ENCODE results near the gene PGAP3.

PGAP3 gene

GRCh38 chr17:39660397-39661385 is 27.2 kb downstream of the PGAP3 start:
- H3K4me3 Mint-ChIP-seq = no peak overlapping the region
- H3K27ac Mint-ChIP-seq = no peak overlapping the region
- peaks cover 13% of the 10 kb centered on the region for H3K36me3 Mint-ChIP-seq (ENCODE audit: insufficient read depth)

DNA sequence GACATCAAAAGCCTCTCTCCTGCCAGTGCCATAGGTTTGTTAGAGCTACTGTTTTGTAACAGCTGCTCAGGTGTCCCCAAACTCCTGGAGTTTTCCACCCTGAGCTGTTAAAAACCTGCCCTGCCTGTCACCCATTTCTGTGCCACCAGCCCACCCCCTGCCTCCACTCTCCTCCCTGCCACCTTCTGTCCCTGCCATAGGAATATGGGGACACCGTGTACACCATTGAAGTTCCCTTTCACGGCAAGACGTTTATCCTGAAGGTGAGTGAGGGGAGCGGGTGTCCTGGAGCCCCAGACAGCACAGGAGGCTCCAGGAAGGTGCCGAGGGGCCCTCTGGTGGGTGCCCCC is 27.9 kb downstream of the PGAP3 start:
- Mint-ChIP-seq H3K27ac (no peak overlapping the region), H3K4me3 (no peak overlapping the region), H3K36me3 (ENCODE audit: insufficient read depth) (peaks cover 19% of the 10 kb centered on the region), H3K4me1 (ENCODE audit: low read depth in 2 of 2) (peaks cover 3 to 7% of the 10 kb centered on the region in 2 donors), H3K9me3 (no peaks in the 10 kb centered on the region), H3K27me3 (no peaks in the 10 kb centered on the region)
- ATAC-seq (replicated peaks) (no peak), DNase-seq (no peak)

More at GRCh38 chr17:39660397-39661385, 27.2 kb downstream of the PGAP3 start:
- ATAC-seq (replicated peaks) (no peak), DNase-seq (no peak)
- Mint-ChIP-seq H3K4me1 (ENCODE audit: low read depth in 2 of 2) (peaks cover under 1 to 6% of the 10 kb centered on the region in 2 donors), H3K9me3 (no peaks in the 10 kb centered on the region), H3K27me3 (no peaks in the 10 kb centered on the region)

DNA sequence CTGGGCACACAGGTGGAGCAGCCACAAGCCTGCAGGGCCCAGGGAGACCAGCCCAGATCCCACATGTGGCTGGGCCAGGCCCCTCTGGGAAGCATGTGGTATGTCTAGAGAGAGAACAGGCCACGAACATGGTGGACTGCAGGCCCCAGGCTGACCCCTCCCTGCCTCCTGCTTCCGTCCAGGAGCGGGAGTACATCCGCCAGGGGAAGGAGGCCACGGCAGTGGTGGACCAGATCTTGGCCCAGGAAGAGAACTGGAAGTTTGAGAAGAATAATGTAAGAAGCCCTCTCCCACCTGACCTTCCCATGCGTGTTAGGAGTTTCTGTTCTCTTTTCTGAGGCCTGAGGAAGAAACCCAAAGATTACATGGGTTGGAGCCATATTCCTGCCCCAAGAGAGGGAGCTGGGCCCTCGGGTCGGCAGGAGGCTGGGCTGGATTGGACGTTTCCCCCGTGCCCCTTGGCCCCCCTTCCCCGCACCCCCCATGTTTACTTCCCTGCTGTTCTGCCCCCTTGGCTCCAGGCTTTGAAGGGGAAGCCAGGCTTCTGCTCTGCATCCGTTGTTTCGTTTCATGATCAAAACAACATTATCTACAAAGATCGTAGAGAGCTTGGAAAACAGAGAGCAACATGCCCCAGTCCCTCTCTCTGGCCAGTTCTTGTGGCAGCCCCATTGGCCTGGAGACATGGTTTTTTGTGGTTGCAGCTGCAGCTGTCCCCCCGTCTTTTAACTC is 28.4 kb downstream of the PGAP3 start:
- no peaks in the 10 kb centered on the region for H3K9me3 Mint-ChIP-seq
- no peaks in the 10 kb centered on the region for H3K27me3 Mint-ChIP-seq
- no peak for ATAC-seq (replicated peaks)
- no peak for DNase-seq
- H3K4me3 Mint-ChIP-seq = no peak overlapping the region
- H3K27ac Mint-ChIP-seq = no peak overlapping the region
- H3K4me1 Mint-ChIP-seq (ENCODE audit: low read depth in 2 of 2) = peaks cover 3 to 7% of the 10 kb centered on the region in 2 donors
- H3K36me3 Mint-ChIP-seq (ENCODE audit: insufficient read depth) = peaks cover 16% of the 10 kb centered on the region

DNA sequence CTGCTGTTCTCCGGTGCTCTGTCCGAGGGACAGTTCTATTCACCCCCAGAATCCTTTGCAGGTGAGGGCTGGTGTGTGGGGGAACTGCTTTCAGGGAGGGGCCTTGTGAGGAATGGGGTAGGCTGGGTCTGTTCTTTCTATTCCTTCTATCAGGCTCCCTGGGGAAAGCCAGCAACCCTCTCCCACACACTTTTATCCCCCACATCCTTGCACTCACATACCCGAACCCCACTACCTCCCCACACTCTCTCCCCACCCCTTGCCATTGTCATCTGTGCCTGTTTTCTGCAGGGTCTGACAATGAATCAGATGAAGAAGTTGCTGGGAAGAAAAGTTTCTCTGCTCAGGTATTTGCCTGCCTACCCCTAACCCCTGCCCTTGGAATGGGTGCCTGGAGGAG is 29.1 kb downstream of the PGAP3 start:
- peaks cover 7% of the 10 kb centered on the region in 2 donors for H3K4me1 Mint-ChIP-seq (ENCODE audit: low read depth in 2 of 2)
- no peak for ATAC-seq (replicated peaks)
- H3K36me3 Mint-ChIP-seq (ENCODE audit: insufficient read depth) = peaks cover 16% of the 10 kb centered on the region
- DNase-seq = no peak
- H3K9me3 Mint-ChIP-seq = no peaks in the 10 kb centered on the region
- no peak overlapping the region for H3K4me3 Mint-ChIP-seq
- H3K27me3 Mint-ChIP-seq = no peaks in the 10 kb centered on the region
- no peak overlapping the region for H3K27ac Mint-ChIP-seq

DNA sequence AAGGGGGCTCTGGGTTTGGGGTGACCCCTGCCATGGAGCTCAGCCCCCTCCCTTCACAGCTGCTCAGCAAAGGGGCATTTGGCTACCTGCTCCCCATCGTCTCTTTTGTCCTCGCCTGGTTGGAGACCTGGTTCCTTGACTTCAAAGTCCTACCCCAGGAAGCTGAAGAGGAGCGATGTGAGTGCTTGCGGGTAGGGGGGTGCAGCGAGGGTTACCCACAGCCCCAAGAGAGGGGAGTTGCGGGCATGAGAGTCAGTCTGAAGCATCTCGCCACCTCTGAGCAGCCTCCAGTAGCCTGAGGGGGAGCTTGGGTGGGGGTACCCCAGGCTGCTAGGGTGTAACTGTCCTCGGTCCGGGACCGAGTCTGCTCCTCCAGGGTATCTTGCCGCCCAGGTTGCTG is 29.5 kb downstream of the PGAP3 start:
- Mint-ChIP-seq H3K27me3 (no peaks in the 10 kb centered on the region), H3K4me1 (ENCODE audit: low read depth in 2 of 2) (peaks cover 10% of the 10 kb centered on the region in 2 donors), H3K36me3 (ENCODE audit: insufficient read depth) (peaks cover 19% of the 10 kb centered on the region), H3K4me3 (no peak overlapping the region), H3K9me3 (no peaks in the 10 kb centered on the region), H3K27ac (no peak overlapping the region)
- no peak for DNase-seq
- ATAC-seq (replicated peaks) = no peak

DNA sequence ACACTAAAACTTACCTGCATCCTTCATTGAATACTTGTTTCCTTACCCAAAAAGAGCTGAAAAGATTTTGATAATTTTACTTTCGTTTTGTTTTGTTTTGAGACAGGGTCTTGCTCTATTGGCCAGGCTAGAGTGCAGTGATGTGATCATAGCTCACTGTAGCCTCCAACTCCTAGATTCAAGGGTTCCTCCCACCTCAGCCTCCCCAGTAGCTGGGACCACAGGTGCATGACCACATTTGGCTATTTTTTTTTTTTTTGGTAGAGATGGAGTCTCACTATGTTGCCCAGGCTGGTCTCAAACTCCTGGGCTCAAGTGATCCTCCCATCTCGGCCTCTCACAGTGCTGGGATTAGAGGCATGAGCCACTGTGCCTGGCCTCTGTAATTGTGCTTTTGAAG is 32.8 kb downstream of the PGAP3 start:
- no peaks in the 10 kb centered on the region for H3K27me3 Mint-ChIP-seq
- H3K27ac Mint-ChIP-seq = peak overlapping the region in 1 of 2 donors; percentile 41
- no peak overlapping the region for H3K4me3 Mint-ChIP-seq
- H3K36me3 Mint-ChIP-seq (ENCODE audit: insufficient read depth) = peaks cover 18% of the 10 kb centered on the region
- peaks cover 30 to 32% of the 10 kb centered on the region in 2 donors for H3K4me1 Mint-ChIP-seq (ENCODE audit: low read depth in 2 of 2)
- no peaks in the 10 kb centered on the region for H3K9me3 Mint-ChIP-seq
- ATAC-seq (replicated peaks) (no peak), DNase-seq (no peak)

- ATAC-seq (replicated peaks) = peak; percentile 91
- H3K36me3 Mint-ChIP-seq (ENCODE audit: insufficient read depth) = peaks cover 17% of the 10 kb centered on the region
- peak overlapping the region in 1 of 2 donors; percentile 90 for H3K27ac Mint-ChIP-seq
Observed at GRCh38 chr17:39653662-39654331, 34.1 kb downstream of the PGAP3 start.

DNA sequence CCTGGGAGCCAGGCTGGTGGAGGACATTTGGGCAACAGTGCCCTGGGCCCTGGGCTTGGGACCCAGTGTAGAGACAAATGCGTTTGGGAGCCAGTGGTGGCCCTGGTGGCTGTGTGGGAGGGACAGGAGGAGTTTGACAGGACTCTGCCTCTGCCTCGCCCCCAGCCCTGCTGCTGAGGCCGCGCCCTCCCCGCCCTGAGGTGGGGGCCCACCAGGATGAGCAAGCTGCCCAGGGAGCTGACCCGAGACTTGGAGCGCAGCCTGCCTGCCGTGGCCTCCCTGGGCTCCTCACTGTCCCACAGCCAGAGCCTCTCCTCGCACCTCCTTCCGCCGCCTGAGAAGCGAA is 34.6 kb downstream of the PGAP3 start:
- Mint-ChIP-seq H3K4me3 (no peak overlapping the region), H3K9me3 (no peaks in the 10 kb centered on the region), H3K4me1 (ENCODE audit: low read depth in 2 of 2) (peaks cover 37 to 44% of the 10 kb centered on the region in 2 donors), H3K27ac (peak overlapping the region; percentile 81 to 90), H3K36me3 (ENCODE audit: insufficient read depth) (peaks cover 15% of the 10 kb centered on the region), H3K27me3 (no peaks in the 10 kb centered on the region)
- ATAC-seq (replicated peaks) = no peak
- DNase-seq = no peak

More at GRCh38 chr17:39653662-39654331, 34.1 kb downstream of the PGAP3 start:
- peak; percentile 81 to 88 (median 85) for DNase-seq
- Mint-ChIP-seq H3K4me3 (no peak overlapping the region), H3K27me3 (no peaks in the 10 kb centered on the region), H3K4me1 (ENCODE audit: low read depth in 2 of 2) (peaks cover 34 to 41% of the 10 kb centered on the region in 2 donors), H3K9me3 (no peaks in the 10 kb centered on the region)

DNA sequence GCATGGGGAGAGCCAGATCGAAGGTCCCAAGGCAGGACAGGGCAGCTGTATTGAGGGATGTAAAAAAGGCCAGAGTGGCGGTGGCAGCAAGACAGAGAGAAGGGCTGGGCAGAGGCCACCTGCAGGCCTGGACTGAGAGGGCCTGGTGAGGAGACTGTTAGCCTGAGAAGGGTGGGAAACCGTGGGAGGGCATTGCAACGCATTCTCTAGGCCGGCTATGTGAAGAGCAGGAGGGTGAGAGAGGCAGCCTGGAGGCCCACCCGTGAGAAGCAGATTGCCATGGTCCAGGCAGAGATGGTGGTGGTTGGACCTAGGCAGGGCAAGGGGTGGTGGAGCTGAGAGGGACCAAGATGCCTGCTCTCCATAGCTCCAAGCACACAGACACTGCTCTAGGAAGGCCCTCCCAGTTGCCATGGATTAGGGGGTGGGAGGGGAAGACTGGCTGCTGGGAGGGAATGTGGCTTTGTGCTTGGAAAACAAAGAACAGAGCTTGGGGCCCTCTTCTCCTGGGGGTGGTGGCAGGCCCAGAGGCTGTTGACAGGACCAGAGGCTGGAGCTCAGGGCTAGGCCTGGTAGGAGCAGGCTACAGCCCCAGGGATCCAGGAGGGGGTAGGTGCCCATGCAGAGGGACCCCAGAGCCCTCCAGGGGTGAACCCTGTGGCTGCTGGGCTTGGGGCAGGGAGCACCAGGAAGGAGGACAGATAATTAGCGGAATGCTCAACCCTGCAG is 35.1 kb downstream of the PGAP3 start:
- H3K9me3 Mint-ChIP-seq = no peaks in the 10 kb centered on the region
- no peak for DNase-seq
- peaks cover 37 to 44% of the 10 kb centered on the region in 2 donors for H3K4me1 Mint-ChIP-seq (ENCODE audit: low read depth in 2 of 2)
- H3K27me3 Mint-ChIP-seq = no peaks in the 10 kb centered on the region
- peak overlapping the region in 1 of 2 donors; percentile 3 for H3K4me3 Mint-ChIP-seq
- no peak for ATAC-seq (replicated peaks)
- peaks cover 16% of the 10 kb centered on the region for H3K36me3 Mint-ChIP-seq (ENCODE audit: insufficient read depth)
- H3K27ac Mint-ChIP-seq = peak overlapping the region; percentile 74 to 81

DNA sequence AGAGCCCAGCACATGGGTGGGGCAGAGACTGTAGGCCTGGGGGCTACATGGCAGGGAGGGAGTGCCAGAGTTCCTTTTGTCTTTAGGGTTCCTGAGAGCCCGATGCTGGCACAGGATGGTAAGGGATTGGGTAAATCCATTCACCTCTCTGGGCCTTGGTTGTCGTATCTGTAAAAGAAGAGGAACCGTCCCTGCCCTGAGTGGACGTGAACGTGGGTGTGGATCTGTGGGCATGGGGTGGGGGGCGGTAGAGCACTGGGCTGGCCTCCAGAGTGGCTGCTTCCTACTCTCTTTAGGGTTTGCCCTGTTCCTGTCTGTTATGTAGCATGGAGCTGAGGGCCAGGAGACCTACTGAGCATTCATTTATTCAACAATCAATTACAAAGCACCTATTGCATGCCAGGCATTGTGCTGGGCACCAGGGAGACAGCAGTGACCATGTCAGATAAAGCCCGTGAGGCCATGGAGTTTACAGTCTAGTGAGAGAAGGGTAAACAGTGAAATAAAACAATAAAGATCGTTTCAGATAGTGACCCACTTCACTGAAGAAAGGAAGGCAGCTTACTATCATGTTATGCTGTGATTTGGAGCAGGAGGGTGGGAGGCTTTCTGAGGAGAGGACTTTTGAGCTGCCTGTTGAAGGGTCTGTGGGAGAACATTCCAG is 35.8 kb downstream of the PGAP3 start:
- peak overlapping the region in 1 of 2 donors; percentile 3 for H3K4me3 Mint-ChIP-seq
- H3K27ac Mint-ChIP-seq = peak overlapping the region; percentile 74 to 81
- H3K36me3 Mint-ChIP-seq (ENCODE audit: insufficient read depth) = peaks cover 20% of the 10 kb centered on the region
- ATAC-seq (replicated peaks) (no peak), DNase-seq (no peak)
- no peaks in the 10 kb centered on the region for H3K9me3 Mint-ChIP-seq
- peaks cover 37 to 44% of the 10 kb centered on the region in 2 donors for H3K4me1 Mint-ChIP-seq (ENCODE audit: low read depth in 2 of 2)
- H3K27me3 Mint-ChIP-seq = no peaks in the 10 kb centered on the region

DNA sequence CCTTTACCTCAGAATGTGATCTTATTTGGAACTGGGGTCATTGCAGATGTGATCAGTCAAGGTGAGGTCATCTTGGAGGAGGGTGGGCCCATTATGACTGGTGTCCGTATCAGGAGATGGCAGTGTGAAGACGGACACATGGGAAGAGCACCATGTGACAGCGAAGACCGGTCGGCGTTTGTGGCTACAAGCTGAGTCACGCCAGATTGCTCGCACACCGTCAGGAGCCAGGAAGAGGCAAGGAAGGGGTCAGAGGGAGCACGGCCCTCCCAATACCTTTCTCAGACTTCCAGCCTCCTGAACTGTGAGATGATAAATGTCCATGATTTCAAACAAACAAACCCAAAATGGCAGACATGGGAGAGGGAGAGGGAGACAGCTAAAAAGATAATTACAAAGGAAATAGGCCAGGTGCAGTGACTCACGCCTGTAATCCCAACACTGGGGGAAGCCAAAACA is 37.7 kb downstream of the PGAP3 start:
- DNase-seq = no peak
- Mint-ChIP-seq H3K36me3 (ENCODE audit: insufficient read depth) (peaks cover 19% of the 10 kb centered on the region), H3K4me3 (no peak overlapping the region), H3K4me1 (ENCODE audit: low read depth in 2 of 2) (peaks cover 38 to 48% of the 10 kb centered on the region in 2 donors), H3K27me3 (no peaks in the 10 kb centered on the region), H3K27ac (peak overlapping the region; percentile 63 to 74), H3K9me3 (no peaks in the 10 kb centered on the region)
- no peak for ATAC-seq (replicated peaks)

GRCh38 chr17:39648616-39649366 is 39.1 kb downstream of the PGAP3 start:
- ATAC-seq (replicated peaks) (no peak), DNase-seq (no peak)
- Mint-ChIP-seq H3K27me3 (no peaks in the 10 kb centered on the region), H3K4me3 (no peak overlapping the region), H3K36me3 (ENCODE audit: insufficient read depth) (peaks cover 21% of the 10 kb centered on the region), H3K9me3 (no peaks in the 10 kb centered on the region), H3K27ac (peak overlapping the region; percentile 15 to 44), H3K4me1 (ENCODE audit: low read depth in 2 of 2) (peaks cover 46 to 53% of the 10 kb centered on the region in 2 donors)
